SKM-1 (cell line): Measurements from ENCODE around the gene ITGB6.

Source experiments
- DNase-seq: peaks from one replicate; lab custom pipeline; 2025; ENCODE audit not compliant: unreplicated experiment; lab: John Stamatoyannopoulos, UW

Gene ITGB6

GRCh38 chr2:160221391-160222276 lies 21.6 kb upstream of the ITGB6 start:
- DNase-seq = no peak

- no peak for DNase-seq
These were observed 20.5 kb upstream of the ITGB6 start for GRCh38 chr2:160220545-160221009.

- no peak for DNase-seq
These were observed 20.0 kb upstream of the ITGB6 start for GRCh38 chr2:160220026-160220425.

- DNase-seq = no peak
These were observed 14.7 kb upstream of the ITGB6 start for GRCh38 chr2:160214461-160215445.

GRCh38 chr2:160213511-160213910 lies 13.4 kb upstream of the ITGB6 start:
- DNase-seq = no peak

GRCh38 chr2:160210599-160211138 lies 10.6 kb upstream of the ITGB6 start:
- DNase-seq = peak; percentile 76

GRCh38 chr2:160209516-160209856 lies 9.4 kb upstream of the ITGB6 start:
- no peak for DNase-seq

- no peak for DNase-seq
These were observed 8.8 kb upstream of the ITGB6 start for GRCh38 chr2:160208655-160209515.

- DNase-seq = no peak
These were observed 8.0 kb upstream of the ITGB6 start for GRCh38 chr2:160207804-160208654.

- DNase-seq = no peak
These were observed 7.2 kb upstream of the ITGB6 start for GRCh38 chr2:160207271-160207670.

GRCh38 chr2:160206436-160206835 lies 6.4 kb upstream of the ITGB6 start:
- no peak for DNase-seq

GRCh38 chr2:160205505-160205904 lies 5.4 kb upstream of the ITGB6 start:
- no peak for DNase-seq

GRCh38 chr2:160203422-160203821 lies 3.4 kb upstream of the ITGB6 start:
- DNase-seq = no peak

- no peak for DNase-seq
These were observed 2.9 kb upstream of the ITGB6 start for GRCh38 chr2:160203007-160203406.

- DNase-seq = no peak
These were observed 1.9 kb upstream of the ITGB6 start for GRCh38 chr2:160201849-160202539.

GRCh38 chr2:160200921-160201320 lies 849 bp upstream of the ITGB6 start:
- DNase-seq = no peak

- DNase-seq = no peak
These were observed 1.0 kb downstream of the ITGB6 start for GRCh38 chr2:160199053-160199452.

GRCh38 chr2:160197587-160197986 lies 2.5 kb downstream of the ITGB6 start:
- no peak for DNase-seq

- DNase-seq = no peak
These were observed 5.1 kb downstream of the ITGB6 start for GRCh38 chr2:160194946-160195345.
